ENCODE results near the gene DYRK4. TPM values are rescaled to one million over a fixed set of nuclear protein-coding genes. Genes with fewer than 3 reads are reported as not detected.
A peak's percentile ranks its signal among the peaks of the same experiment; 100 is the strongest.

Gene DYRK4
- total and polyA plus RNA-seq, 2 of the 8 experiments (the other 6 are each of a cell fraction or from before 2014, with no cell fraction given): 10.5 to 11.4 TPM

DNA sequence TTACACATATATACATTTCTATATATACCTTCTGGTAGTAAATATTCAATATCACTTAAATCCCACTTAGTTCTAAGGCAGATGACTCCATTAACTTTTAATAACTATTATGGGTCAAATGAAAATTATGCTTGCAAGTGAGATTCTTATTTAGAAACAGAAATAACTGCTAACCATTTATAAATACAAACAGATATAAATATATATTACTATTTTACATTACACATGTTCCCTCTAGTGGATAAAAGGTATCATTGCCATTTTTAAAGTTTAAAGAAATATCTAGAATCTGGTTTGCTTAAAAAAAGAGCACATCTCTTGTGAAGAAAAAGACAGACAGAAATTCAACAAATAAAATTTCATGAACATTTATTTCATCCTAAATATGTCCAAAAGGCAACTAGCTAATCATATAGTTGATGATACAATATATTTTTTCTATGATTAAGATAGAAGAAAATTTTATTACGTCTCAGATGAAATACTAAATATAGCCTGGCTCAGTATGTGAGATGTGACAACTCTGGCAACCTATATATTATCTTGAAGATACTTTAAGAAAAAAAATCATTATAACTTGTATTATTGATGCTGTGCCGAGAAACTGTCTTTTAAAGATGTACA lies 35.0 kb upstream of the DYRK4 start:
- H4K5ac ChIP-seq (ENCODE audit: insufficient read length, low read depth, low read length): no peak overlapping the region
- FAIRE-seq: no peak
- no peak overlapping the region for H3K4me2 ChIP-seq (ENCODE audit: insufficient read depth in 1 of 2, low read depth in 2 of 2, low read length in 2 of 2)
- TF ChIP-seq RAD21 (IDR thresholded peaks at IDR 0.05 in 1 of 2, conservative IDR thresholded peaks at IDR 0.05 in 1 of 2; ENCODE audit: low read depth in 2 of 2, low read length in 2 of 2) (peak; percentile 23 to 44), CTCF (IDR thresholded peaks at IDR 0.05; ENCODE audit: control extremely low read depth in 1 of 3, insufficient read depth in 1 of 3, low read depth in 1 of 3, low read length in 3 of 3) (peak in 2 of 3 experiments; percentile 1 to 9; a peak in 2 of 4 replicates), SP1 (IDR thresholded peaks at IDR 0.05; ENCODE audit: low read depth, low read length) (no peak)
- no peaks in the 10 kb centered on the region for H3K79me1 ChIP-seq (ENCODE audit: low read depth, low read length)
- H3K4me1 ChIP-seq (replicated peaks in 1 of 4; ENCODE audit: control insufficient read depth in 3 of 4, insufficient read depth in 4 of 4, low read length in 3 of 4): no peaks in the 10 kb centered on the region
- no peak overlapping the region for H2AFZ ChIP-seq (ENCODE audit: low read length)
- H3K9me3 ChIP-seq (ENCODE audit: insufficient read depth in 2 of 2, low read depth in 1 of 2, low read length in 1 of 2): no peaks in the 10 kb centered on the region
- CTCF ChIA-PET (ENCODE audit: partially characterized antibody): interaction anchor here (0.6 to 4.1 kb wide), 17 partner anchors 34 to 488 kb away, joined by 3 to 39 read pairs (median 4); partner anchors contain the start of gene FGF23
- H3K27me3 ChIP-seq (replicated peaks in 1 of 4; ENCODE audit: control insufficient read depth in 3 of 4, extremely low read depth in 1 of 4, insufficient read depth in 3 of 4, low read length in 3 of 4): no peaks in the 10 kb centered on the region
- no peak overlapping the region for H3K4ac ChIP-seq (replicated peaks; ENCODE audit: insufficient read length, low read depth, low read length)
- H3K23ac ChIP-seq (ENCODE audit: insufficient read length): no peak overlapping the region
- H2BK12ac ChIP-seq (ENCODE audit: low read depth, low read length): no peak overlapping the region
- no peak overlapping the region for H2BK15ac ChIP-seq (ENCODE audit: low read length)
- H3K18ac ChIP-seq (ENCODE audit: extremely low read depth, low read length): no peak overlapping the region
- 86% methylated on average over 2 of the region's 2 CpGs; no CpG with 5 or more reads in 1 of the 2 experiments for WGBS, 2 experiments (ENCODE audit: extremely low coverage in 1 of 2, insufficient coverage in 1 of 2, insufficient read length in 1 of 2, insufficient replicate concordance in 2 of 2, low coverage in 1 of 2, low lambda C conversion rate in 2 of 2, missing lambda C conversion rate in 1 of 2)
- H3K36me3 ChIP-seq (ENCODE audit: control insufficient read depth in 2 of 4, insufficient read depth in 4 of 4, low read length in 3 of 4): peaks cover 0 to 7% (median 1%) of the 10 kb centered on the region in 4 experiments; a peak in 2 of 8 replicates
- H3K9ac ChIP-seq (replicated peaks in 1 of 4; ENCODE audit: extremely low read depth in 1 of 4, low read depth in 3 of 4, low read length in 3 of 4): no peak overlapping the region
- H3K4me3 ChIP-seq (ENCODE audit: extremely low read depth in 1 of 4, insufficient read depth in 2 of 4, low read depth in 3 of 4, low read length in 4 of 4): no peak overlapping the region
- H3K56ac ChIP-seq (replicated peaks; ENCODE audit: insufficient read length, low read depth, low read length): no peak overlapping the region
- no peaks in the 10 kb centered on the region for H3K23me2 ChIP-seq (ENCODE audit: low read depth, low read length)
- H2BK120ac ChIP-seq (replicated peaks; ENCODE audit: low read depth, low read length): no peak overlapping the region
- H4K8ac ChIP-seq (ENCODE audit: extremely low read depth, insufficient read depth, low read length): no peak overlapping the region
- no peak for DNase-seq (ENCODE audit: low read depth in 1 of 2, low spot score in 2 of 2)
- no peak overlapping the region for H2BK20ac ChIP-seq (ENCODE audit: low read length)
- peaks cover 0 to under 1% of the 10 kb centered on the region in 2 experiments for H4K20me1 ChIP-seq (replicated peaks in 1 of 2; ENCODE audit: control insufficient read depth in 1 of 2, insufficient read depth in 2 of 2, low read length in 2 of 2)
- H4K91ac ChIP-seq (replicated peaks; ENCODE audit: insufficient read length, low read length): no peak overlapping the region
- no peak overlapping the region for H3K14ac ChIP-seq (ENCODE audit: insufficient read length)
- POLR2A ChIA-PET (ENCODE audit: partially characterized antibody): no interaction called here
- H3K27ac ChIP-seq (ENCODE audit: low read depth, low read length): no peak overlapping the region
- no peaks in the 10 kb centered on the region for H3K79me2 ChIP-seq (ENCODE audit: control insufficient read depth in 1 of 2, insufficient read depth in 2 of 2, low read length in 2 of 2)
- H2AK5ac ChIP-seq (ENCODE audit: low read depth, low read length): no peak overlapping the region
- no peak overlapping the region for H2BK5ac ChIP-seq (ENCODE audit: low read depth, low read length)

All from H1 (cell line).